ENCODE results near the gene FSD1.
A peak's percentile ranks its signal among the peaks of the same experiment; 100 is the strongest.

The FSD1 gene

GRCh38 chr19:4342314-4342614, 37.9 kb downstream of the FSD1 start:
- no peak overlapping the region for H2AFZ ChIP-seq (ENCODE audit: low read depth, low read length)

GRCh38 chr19:4342615-4343369, 38.4 kb downstream of the FSD1 start:
- no peaks in the 10 kb centered on the region for H3K27me3 ChIP-seq (ENCODE audit: low read depth, low read length)
- H3K9me3 ChIP-seq (ENCODE audit: insufficient read depth, low read length) = no peaks in the 10 kb centered on the region
- H2AFZ ChIP-seq (ENCODE audit: low read depth, low read length) = peak overlapping the region; percentile 91
- H3K4me2 ChIP-seq (ENCODE audit: low read length) = peak overlapping the region; percentile 80
- peak overlapping the region; percentile 72 for H3K27ac ChIP-seq (ENCODE audit: low read length)
- H3K4me3 ChIP-seq (ENCODE audit: low read length) = peak overlapping the region; percentile 85
- peaks cover 6% of the 10 kb centered on the region; the same call in 1 of the 2 replicates for H3K79me2 ChIP-seq (ENCODE audit: low read length)
- peaks cover 17% of the 10 kb centered on the region for H3K4me1 ChIP-seq (ENCODE audit: low read length)
- H3K36me3 ChIP-seq (replicated peaks; ENCODE audit: low read depth, low read length) = no peaks in the 10 kb centered on the region
- peak overlapping the region; percentile 84 for H3K9ac ChIP-seq (ENCODE audit: low read length)
- H4K20me1 ChIP-seq (ENCODE audit: insufficient read depth, low read length) = no peaks in the 10 kb centered on the region
- TF ChIP-seq CTCF (IDR thresholded peaks at IDR 0.05; ENCODE audit: low read depth, low read length) = peak; percentile 25
- TF ChIP-seq EZH2phosphoT487 (IDR thresholded peaks at IDR 0.05; ENCODE audit: low read depth) = no peak

More at GRCh38 chr19:4342314-4342614, 37.9 kb downstream of the FSD1 start:
- Histone ChIP-seq H3K27me3 (ENCODE audit: low read depth, low read length) (no peaks in the 10 kb centered on the region), H3K27ac (ENCODE audit: low read length) (peak overlapping the region; percentile 46), H3K4me2 (ENCODE audit: low read length) (peak overlapping the region; percentile 80), H3K9ac (ENCODE audit: low read length) (peak overlapping the region; percentile 84), H3K9me3 (ENCODE audit: insufficient read depth, low read length) (no peaks in the 10 kb centered on the region), H4K20me1 (ENCODE audit: insufficient read depth, low read length) (no peaks in the 10 kb centered on the region), H3K4me1 (ENCODE audit: low read length) (peaks cover 18% of the 10 kb centered on the region), H3K4me3 (ENCODE audit: low read length) (peak overlapping the region; percentile 84), H3K79me2 (ENCODE audit: low read length) (peaks cover 6% of the 10 kb centered on the region; the same call in 1 of the 2 replicates), H3K36me3 (replicated peaks; ENCODE audit: low read depth, low read length) (no peaks in the 10 kb centered on the region)
- TF ChIP-seq EZH2phosphoT487 (IDR thresholded peaks at IDR 0.05; ENCODE audit: low read depth) = no peak
- no peak for TF ChIP-seq CTCF (IDR thresholded peaks at IDR 0.05; ENCODE audit: low read depth, low read length)

GRCh38 chr19:4343370-4344307, 39.2 kb downstream of the FSD1 start, which contains the start of gene MPND:
MPND (plus strand) TSS chr19:4343562; CDS start chr19:4343594, 32 bp downstream.
- Histone ChIP-seq H3K27me3 (ENCODE audit: low read depth, low read length) (no peaks in the 10 kb centered on the region), H3K4me2 (ENCODE audit: low read length) (peak within 1 kb of the TSS; percentile 92), H3K4me1 (ENCODE audit: low read length) (peaks cover 11% of the 10 kb centered on the region), H3K9me3 (ENCODE audit: insufficient read depth, low read length) (no peaks in the 10 kb centered on the region), H3K4me3 (ENCODE audit: low read length) (peak within 1 kb of the TSS; percentile 85), H2AFZ (ENCODE audit: low read depth, low read length) (peak within 1 kb of the TSS; percentile 91), H3K36me3 (replicated peaks; ENCODE audit: low read depth, low read length) (no peaks in the 10 kb centered on the region), H3K27ac (ENCODE audit: low read length) (peak within 1 kb of the TSS; percentile 72), H3K9ac (ENCODE audit: low read length) (peak within 1 kb of the TSS; percentile 84), H3K79me2 (ENCODE audit: low read length) (peaks cover 6% of the 10 kb centered on the region; the same call in 1 of the 2 replicates), H4K20me1 (ENCODE audit: insufficient read depth, low read length) (no peaks in the 10 kb centered on the region)
- no peak for TF ChIP-seq CTCF (IDR thresholded peaks at IDR 0.05; ENCODE audit: low read depth, low read length)
- no peak for TF ChIP-seq EZH2phosphoT487 (IDR thresholded peaks at IDR 0.05; ENCODE audit: low read depth)

Data from OCI-LY3 (cell line).